KMS-11 (cell line): ENCODE results near the gene PPP1R18.

ENCODE experiments used
- H2AFZ ChIP-seq: fragments of 200-600 bp; sonication (generic); 2 replicates; pipeline ENCODE4 v1.6.1; 2016; ENCODE audit warnings: antibody characterized with exemption, mixed run types, low read depth
- H3K27ac ChIP-seq: fragments of 200-600 bp; sonication (generic); 2 replicates; pipeline ENCODE4 v1.6.1; 2016; ENCODE audit warnings: mild to moderate bottlenecking, mixed run types
- H3K27me3 ChIP-seq: fragments of 200-600 bp; sonication (generic); 2 replicates; pipeline ENCODE4 v1.6.1; 2017; ENCODE audit warnings: mild to moderate bottlenecking, low read depth, mixed run types, moderate library complexity; ENCODE audit not compliant: insufficient read depth
- H3K36me3 ChIP-seq: fragments of 200-600 bp; sonication (generic); 2 replicates; pipeline ENCODE4 v1.6.1; 2017; ENCODE audit warnings: mild to moderate bottlenecking, mixed run types; ENCODE audit not compliant: insufficient read depth
- H3K4me1 ChIP-seq: fragments of 200-600 bp; sonication (generic); 2 replicates; pipeline ENCODE4 v1.6.1; 2016; ENCODE audit warnings: mild to moderate bottlenecking, low read depth, mixed run types; ENCODE audit not compliant: poor library complexity, severe bottlenecking
- H3K4me2 ChIP-seq: fragments of 200-600 bp; sonication (generic); 2 replicates; pipeline ENCODE4 v1.7.0; 2016; ENCODE audit warnings: mild to moderate bottlenecking, mixed run types
- H3K4me3 ChIP-seq: fragments of 200-600 bp; sonication (generic); IDR thresholded peaks from 2 replicates; pipeline ENCODE4 v1.6.1; 2017; ENCODE audit warnings: low read depth, low read length, mixed read lengths; ENCODE audit not compliant: insufficient read depth
- H3K79me2 ChIP-seq: fragments of 200-600 bp; sonication (generic); 2 replicates; pipeline ENCODE4 v1.6.1; 2016; ENCODE audit warnings: low read depth, mixed run types; ENCODE audit not compliant: insufficient read depth
- H3K9ac ChIP-seq: fragments of 200-600 bp; sonication (generic); 2 replicates; pipeline ENCODE4 v1.6.1; 2016; ENCODE audit warnings: mild to moderate bottlenecking, mixed run types
- H4K20me1 ChIP-seq: fragments of 200-600 bp; sonication (generic); 2 replicates; pipeline ENCODE4 v1.6.1; 2016; ENCODE audit warnings: mild to moderate bottlenecking, mixed run types; ENCODE audit not compliant: insufficient read depth
- TF ChIP-seq, protein P1 (sequence below): fragments of 200-600 bp; sonication (generic); conservative IDR thresholded peaks from 2 replicates; pipeline ENCODE4 v1.6.1; 2017; ENCODE audit warnings: low read depth, mild to moderate bottlenecking, antibody characterized with exemption, low read length, moderate library complexity, mixed read lengths

PPP1R18 gene

DNA sequence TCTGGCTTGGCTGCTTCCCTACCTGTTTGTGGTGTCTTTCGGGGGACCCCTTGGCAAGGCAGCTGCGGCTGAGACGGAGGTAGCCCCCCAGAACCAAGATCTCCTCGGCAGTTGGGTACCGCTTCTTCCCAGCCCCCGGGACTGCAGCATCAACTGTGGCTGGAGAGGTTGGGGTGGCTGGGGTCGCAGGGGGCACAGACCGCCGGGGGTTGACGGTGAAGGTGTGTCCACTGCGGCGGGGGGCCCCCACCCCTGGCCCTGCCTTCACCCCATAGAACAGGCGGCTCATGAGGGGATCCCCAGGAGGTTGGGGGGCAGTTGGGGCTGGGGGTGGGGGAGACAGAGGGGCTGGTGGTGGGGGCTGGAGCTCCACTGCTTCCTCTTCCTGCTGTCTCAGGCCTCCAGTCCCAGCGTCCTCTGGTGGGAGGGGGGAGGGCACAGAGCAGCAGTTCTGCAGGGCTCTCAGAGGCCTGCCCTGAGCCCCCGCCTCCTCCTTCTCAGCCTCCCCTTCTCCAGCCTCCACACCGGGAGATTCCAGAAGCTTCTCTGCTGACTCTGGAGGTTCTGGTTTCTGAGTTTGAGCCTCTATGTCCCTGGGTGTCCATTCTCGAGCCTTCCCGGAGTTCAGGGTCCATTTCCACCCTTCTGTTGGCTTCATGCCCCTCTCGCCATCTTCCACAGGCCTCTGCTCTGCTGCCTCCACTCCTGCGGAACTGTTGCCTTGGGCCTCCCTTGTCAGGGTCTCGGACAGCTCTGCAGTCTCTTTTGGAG, 1.9 kb downstream of the PPP1R18 start:
- no peak overlapping the region for H3K4me3 ChIP-seq
- no peak overlapping the region for H2AFZ ChIP-seq
- H3K79me2 ChIP-seq, result peaks cover 49% of the 10 kb centered on the region
- H3K27ac ChIP-seq, result peak overlapping the region; percentile 27; the same call in 1 of the 2 replicates
- peak overlapping the region; percentile 94 for H3K4me2 ChIP-seq
- H3K36me3 ChIP-seq, result no peaks in the 10 kb centered on the region
- TF ChIP-seq, protein P1, sequence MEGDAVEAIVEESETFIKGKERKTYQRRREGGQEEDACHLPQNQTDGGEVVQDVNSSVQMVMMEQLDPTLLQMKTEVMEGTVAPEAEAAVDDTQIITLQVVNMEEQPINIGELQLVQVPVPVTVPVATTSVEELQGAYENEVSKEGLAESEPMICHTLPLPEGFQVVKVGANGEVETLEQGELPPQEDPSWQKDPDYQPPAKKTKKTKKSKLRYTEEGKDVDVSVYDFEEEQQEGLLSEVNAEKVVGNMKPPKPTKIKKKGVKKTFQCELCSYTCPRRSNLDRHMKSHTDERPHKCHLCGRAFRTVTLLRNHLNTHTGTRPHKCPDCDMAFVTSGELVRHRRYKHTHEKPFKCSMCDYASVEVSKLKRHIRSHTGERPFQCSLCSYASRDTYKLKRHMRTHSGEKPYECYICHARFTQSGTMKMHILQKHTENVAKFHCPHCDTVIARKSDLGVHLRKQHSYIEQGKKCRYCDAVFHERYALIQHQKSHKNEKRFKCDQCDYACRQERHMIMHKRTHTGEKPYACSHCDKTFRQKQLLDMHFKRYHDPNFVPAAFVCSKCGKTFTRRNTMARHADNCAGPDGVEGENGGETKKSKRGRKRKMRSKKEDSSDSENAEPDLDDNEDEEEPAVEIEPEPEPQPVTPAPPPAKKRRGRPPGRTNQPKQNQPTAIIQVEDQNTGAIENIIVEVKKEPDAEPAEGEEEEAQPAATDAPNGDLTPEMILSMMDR, result no peak
- peak overlapping the region; percentile 13; the same call in 1 of the 2 replicates for H3K9ac ChIP-seq
- H4K20me1 ChIP-seq, result no peaks in the 10 kb centered on the region
- H3K27me3 ChIP-seq, result no peaks in the 10 kb centered on the region
- peaks cover 62% of the 10 kb centered on the region for H3K4me1 ChIP-seq

DNA sequence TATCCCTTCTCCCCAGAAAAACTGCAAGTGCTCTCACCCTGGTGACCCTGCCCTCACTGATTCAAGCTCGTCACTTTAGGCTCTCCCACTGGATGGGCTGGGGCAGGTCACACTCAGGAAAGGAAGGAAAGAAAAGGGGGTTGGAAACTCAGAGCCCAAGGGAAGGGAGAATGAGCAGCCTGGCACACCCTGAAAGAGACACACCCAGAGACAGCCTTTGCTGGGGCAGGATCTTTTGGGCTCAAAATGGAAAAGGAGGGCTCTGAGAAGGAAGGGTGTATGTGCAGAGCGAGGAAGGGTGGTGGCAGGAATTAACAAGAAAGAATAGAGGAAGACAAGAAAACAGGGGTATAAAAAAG, 2.5 kb downstream of the PPP1R18 start:
- H4K20me1 ChIP-seq, result no peaks in the 10 kb centered on the region
- peaks cover 59% of the 10 kb centered on the region for H3K4me1 ChIP-seq
- H3K9ac ChIP-seq, result peak overlapping the region; percentile 13; the same call in 1 of the 2 replicates
- H3K36me3 ChIP-seq, result no peaks in the 10 kb centered on the region
- H3K4me3 ChIP-seq, result no peak overlapping the region
- H3K4me2 ChIP-seq, result peak overlapping the region; percentile 94
- TF ChIP-seq, protein P1, result no peak
- H3K27ac ChIP-seq, result peak overlapping the region; percentile 27; the same call in 1 of the 2 replicates
- no peaks in the 10 kb centered on the region for H3K27me3 ChIP-seq
- H2AFZ ChIP-seq, result no peak overlapping the region
- peaks cover 49% of the 10 kb centered on the region for H3K79me2 ChIP-seq

DNA sequence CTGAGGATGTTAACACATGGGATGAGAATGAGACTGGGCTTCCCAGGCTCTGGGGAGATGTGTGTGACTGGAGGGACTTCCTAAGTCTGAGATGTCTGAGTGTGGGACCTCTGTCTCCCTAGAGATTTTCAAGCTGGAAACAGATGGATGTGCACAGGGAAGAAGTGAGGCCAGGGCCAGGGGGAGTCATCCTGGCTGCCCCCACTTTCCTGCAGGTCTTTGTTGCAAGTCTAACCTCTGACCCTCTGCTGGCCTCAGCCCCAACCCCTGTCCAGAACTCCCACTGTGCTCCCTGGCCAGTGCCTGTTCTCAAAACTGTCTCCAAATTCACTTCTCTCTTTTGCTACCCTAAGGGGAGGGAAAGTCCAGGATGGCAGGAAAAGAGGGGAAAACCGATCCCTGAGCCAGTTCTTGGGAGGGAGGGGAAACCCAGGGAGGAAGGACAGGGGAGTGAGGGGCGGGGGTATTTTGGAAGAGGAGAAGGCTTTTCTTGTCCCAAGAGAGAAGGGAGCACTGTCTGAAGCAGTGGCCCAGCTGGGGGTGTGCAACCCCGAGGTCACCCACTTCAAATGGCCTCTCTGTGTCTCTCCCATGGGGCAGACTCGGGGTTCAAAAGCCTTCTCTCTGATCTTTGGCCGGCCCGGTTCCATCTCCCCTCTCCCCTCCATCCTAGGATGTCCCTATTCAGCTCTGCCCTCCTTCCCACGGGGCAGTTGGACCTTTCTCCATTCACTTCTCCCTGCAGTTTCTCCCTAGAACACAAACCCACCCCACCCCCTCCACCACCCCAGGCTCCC, 3.1 kb downstream of the PPP1R18 start:
- Histone ChIP-seq H3K79me2 (peaks cover 49% of the 10 kb centered on the region), H3K4me1 (peaks cover 59% of the 10 kb centered on the region), H3K9ac (peak overlapping the region; percentile 45; the same call in 1 of the 2 replicates), H3K4me2 (peak overlapping the region; percentile 94), H3K36me3 (no peaks in the 10 kb centered on the region), H4K20me1 (no peaks in the 10 kb centered on the region), H3K27me3 (no peaks in the 10 kb centered on the region), H3K4me3 (no peak overlapping the region), H3K27ac (peak overlapping the region; percentile 65), H2AFZ (peak overlapping the region; percentile 15; the same call in 1 of the 2 replicates)
- TF ChIP-seq, protein P1, result no peak

GRCh38 chr6:30682143-30683117, 4.0 kb downstream of the PPP1R18 start:
- H3K36me3 ChIP-seq, result no peaks in the 10 kb centered on the region
- no peaks in the 10 kb centered on the region for H4K20me1 ChIP-seq
- H2AFZ ChIP-seq, result peak overlapping the region; percentile 15; the same call in 1 of the 2 replicates
- H3K9ac ChIP-seq, result peak overlapping the region; percentile 45; the same call in 1 of the 2 replicates
- H3K27me3 ChIP-seq, result no peaks in the 10 kb centered on the region
- TF ChIP-seq, protein P1, result no peak
- no peak overlapping the region for H3K4me3 ChIP-seq
- H3K4me2 ChIP-seq, result peak overlapping the region; percentile 94
- peaks cover 49% of the 10 kb centered on the region for H3K79me2 ChIP-seq
- peak overlapping the region; percentile 65 for H3K27ac ChIP-seq
- H3K4me1 ChIP-seq, result peaks cover 49% of the 10 kb centered on the region
